ENCODE data around the gene MPL.

DNA sequence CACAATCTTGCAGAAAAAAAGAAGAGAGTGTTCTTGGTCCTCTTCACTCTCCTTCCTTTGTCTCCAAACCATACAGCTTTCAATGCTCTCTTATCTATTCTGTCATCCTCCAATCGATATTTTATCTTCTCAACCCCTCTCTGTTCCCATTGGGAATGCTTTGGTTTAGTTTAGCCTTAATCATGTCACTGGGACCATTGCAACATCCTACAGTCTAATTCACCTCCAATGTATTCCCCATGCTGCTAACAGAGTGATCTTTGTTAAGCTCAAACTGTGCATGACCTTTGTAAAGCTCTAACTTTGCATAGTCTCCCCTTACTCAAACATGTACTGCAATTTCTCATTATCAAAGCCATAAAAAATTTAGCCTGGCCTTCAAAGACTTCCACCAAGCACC is 2.9 kb downstream of the MPL start:
- TF ChIP-seq, protein P1, sequence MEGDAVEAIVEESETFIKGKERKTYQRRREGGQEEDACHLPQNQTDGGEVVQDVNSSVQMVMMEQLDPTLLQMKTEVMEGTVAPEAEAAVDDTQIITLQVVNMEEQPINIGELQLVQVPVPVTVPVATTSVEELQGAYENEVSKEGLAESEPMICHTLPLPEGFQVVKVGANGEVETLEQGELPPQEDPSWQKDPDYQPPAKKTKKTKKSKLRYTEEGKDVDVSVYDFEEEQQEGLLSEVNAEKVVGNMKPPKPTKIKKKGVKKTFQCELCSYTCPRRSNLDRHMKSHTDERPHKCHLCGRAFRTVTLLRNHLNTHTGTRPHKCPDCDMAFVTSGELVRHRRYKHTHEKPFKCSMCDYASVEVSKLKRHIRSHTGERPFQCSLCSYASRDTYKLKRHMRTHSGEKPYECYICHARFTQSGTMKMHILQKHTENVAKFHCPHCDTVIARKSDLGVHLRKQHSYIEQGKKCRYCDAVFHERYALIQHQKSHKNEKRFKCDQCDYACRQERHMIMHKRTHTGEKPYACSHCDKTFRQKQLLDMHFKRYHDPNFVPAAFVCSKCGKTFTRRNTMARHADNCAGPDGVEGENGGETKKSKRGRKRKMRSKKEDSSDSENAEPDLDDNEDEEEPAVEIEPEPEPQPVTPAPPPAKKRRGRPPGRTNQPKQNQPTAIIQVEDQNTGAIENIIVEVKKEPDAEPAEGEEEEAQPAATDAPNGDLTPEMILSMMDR (IDR thresholded peaks at IDR 0.05; ENCODE audit: poor library complexity): no peak
- no peak for TF ChIP-seq EZH2 (IDR thresholded peaks at IDR 0.05; ENCODE audit: borderline replicate concordance)
- TF ChIP-seq EZH2phosphoT487 (IDR thresholded peaks at IDR 0.05; ENCODE audit: low read depth, severe bottlenecking, unreplicated experiment): no peak

All from hepatocyte (in vitro differentiated cells).